ENCODE results near the gene BET1. TPM values are rescaled to one million over a fixed set of nuclear protein-coding genes. Genes with fewer than 3 reads are reported as not detected.

Gene BET1
- total RNA-seq, 1 experiment from 2014 or later = 14.3 TPM

GRCh38 chr7:93964813-93965212, 39.3 kb downstream of the BET1 start:
- CTCF ChIA-PET = no interaction called here
- no TSS peak for BruUV-seq (replicated peaks)
- in situ Hi-C loops (cut with HindIII; ENCODE audit: low pct_unique_long_range_greater_than_20kb, low sequenced_read_pairs) = no loop called here

GRCh38 chr7:93964262-93964661, 39.9 kb downstream of the BET1 start:
- CTCF ChIA-PET = no interaction called here
- no peak overlapping the region for H3K27ac ChIP-seq (ENCODE audit: low read length)
- no TSS peak for BruUV-seq (replicated peaks)
- ATAC-seq (no peak), DNase-seq (ENCODE audit: low read depth, low spot score) (no peak)
- no peaks in the 10 kb centered on the region for H3K9me3 ChIP-seq (ENCODE audit: control insufficient read depth, insufficient read depth, low read depth, low read length)
- no peaks in the 10 kb centered on the region for H3K36me3 ChIP-seq (ENCODE audit: control insufficient read depth, insufficient read depth, low read length)
- TF ChIP-seq POLR2AphosphoS5 (IDR thresholded peaks at IDR 0.05; ENCODE audit: low read depth, low read length) = no peak
- TF ChIP-seq SIN3A (IDR thresholded peaks at IDR 0.05; ENCODE audit: borderline replicate concordance, insufficient read depth, low read depth, low read length) = no peak
- TF ChIP-seq TCF7L2 (IDR thresholded peaks at IDR 0.05; ENCODE audit: low read depth, low read length) = no peak
- TF ChIP-seq CTCF (IDR thresholded peaks at IDR 0.05) = no peak
- no peak for TF ChIP-seq REST (IDR thresholded peaks at IDR 0.05; ENCODE audit: insufficient read depth in 1 of 2, low read depth in 2 of 2, low read length in 1 of 2)
- POLR2A ChIA-PET = no interaction called here
- in situ Hi-C loops (cut with HindIII; ENCODE audit: low pct_unique_long_range_greater_than_20kb, low sequenced_read_pairs) (no loop called here), intact Hi-C loops (cut with micrococcal nuclease; ENCODE audit: unreplicated experiment) (no loop called here)
- no peaks in the 10 kb centered on the region for H3K4me1 ChIP-seq (ENCODE audit: control insufficient read depth, insufficient read depth, low read length)
- H3K4me3 ChIP-seq (ENCODE audit: low read depth in 2 of 2, low read length in 2 of 2) = no peak overlapping the region
- peaks cover 2% of the 10 kb centered on the region; the same call in 1 of the 2 replicates for H3K27me3 ChIP-seq (ENCODE audit: control insufficient read depth, insufficient read depth, low read length)

More at GRCh38 chr7:93964813-93965212, 39.3 kb downstream of the BET1 start:
- no peak for TF ChIP-seq TCF7L2 (IDR thresholded peaks at IDR 0.05; ENCODE audit: low read depth, low read length)
- no peak for TF ChIP-seq POLR2AphosphoS5 (IDR thresholded peaks at IDR 0.05; ENCODE audit: low read depth, low read length)
- TF ChIP-seq CTCF (IDR thresholded peaks at IDR 0.05) = no peak
- no peak for TF ChIP-seq SIN3A (IDR thresholded peaks at IDR 0.05; ENCODE audit: borderline replicate concordance, insufficient read depth, low read depth, low read length)
- no peak for TF ChIP-seq REST (IDR thresholded peaks at IDR 0.05; ENCODE audit: insufficient read depth in 1 of 2, low read depth in 2 of 2, low read length in 1 of 2)
- ATAC-seq (no peak), DNase-seq (ENCODE audit: low read depth, low spot score) (no peak)
- no peaks in the 10 kb centered on the region for H3K4me1 ChIP-seq (ENCODE audit: control insufficient read depth, insufficient read depth, low read length)
- peaks cover 2% of the 10 kb centered on the region; the same call in 1 of the 2 replicates for H3K27me3 ChIP-seq (ENCODE audit: control insufficient read depth, insufficient read depth, low read length)
- intact Hi-C loops (cut with micrococcal nuclease; ENCODE audit: unreplicated experiment) = no loop called here
- no peaks in the 10 kb centered on the region for H3K36me3 ChIP-seq (ENCODE audit: control insufficient read depth, insufficient read depth, low read length)
- H3K27ac ChIP-seq (ENCODE audit: low read length) = no peak overlapping the region
- H3K9me3 ChIP-seq (ENCODE audit: control insufficient read depth, insufficient read depth, low read depth, low read length) = no peaks in the 10 kb centered on the region
- POLR2A ChIA-PET = no interaction called here
- no peak overlapping the region for H3K4me3 ChIP-seq (ENCODE audit: low read depth in 2 of 2, low read length in 2 of 2)
